Parathyroid adenoma (tissue), 2 donors: ENCODE results near the gene NFASC.

ENCODE experiments used
- H2AFZ ChIP-seq: fragments of 300-600 bp; sonication (generic); one replicate; pipeline ENCODE4 v1.7.0; 2017; ENCODE audit warnings: antibody characterized with exemption, mild to moderate bottlenecking
- H3K27ac ChIP-seq: fragments of 300-600 bp; sonication (generic); one replicate; pipeline ENCODE4 v1.7.0; 2017
- H3K27me3 ChIP-seq: fragments of 300-600 bp; sonication (generic); one replicate; pipeline ENCODE4 v1.7.0; 2017; ENCODE audit warnings: low read length; ENCODE audit not compliant: control insufficient read depth, insufficient read depth
- H3K36me3 ChIP-seq: fragments of 300-600 bp; sonication (generic); one replicate; pipeline ENCODE4 v1.7.0; 2017; ENCODE audit warnings: low read length; ENCODE audit not compliant: control insufficient read depth, insufficient read depth
- H3K4me1 ChIP-seq: fragments of 300-600 bp; sonication (generic); one replicate; pipeline ENCODE4 v1.7.0; 2017; ENCODE audit warnings: control low read depth
- H3K4me2 ChIP-seq: fragments of 300-600 bp; sonication (generic); one replicate; pipeline ENCODE4 v1.7.0; 2017; ENCODE audit warnings: low read length
- H3K4me3 ChIP-seq: fragments of 300-600 bp; sonication (generic); one replicate; pipeline ENCODE4 v1.7.0; 2017; ENCODE audit warnings: low read depth, low read length
- H3K79me2 ChIP-seq: fragments of 300-600 bp; sonication (generic); one replicate; pipeline ENCODE4 v1.7.0; 2017; ENCODE audit warnings: control low read depth
- H3K9ac ChIP-seq: fragments of 300-600 bp; sonication (generic); one replicate; pipeline ENCODE4 v1.7.0; 2017; ENCODE audit warnings: mild to moderate bottlenecking
- H3K9me3 ChIP-seq: fragments of 300-600 bp; sonication (generic); one replicate; pipeline ENCODE4 v1.7.0; 2017; ENCODE audit warnings: low read length; ENCODE audit not compliant: control insufficient read depth
- CTCF ChIP-seq: fragments of 300-600 bp; sonication (generic); IDR thresholded peaks from one replicate; pipeline ENCODE4 v1.7.0; 2017; ENCODE audit warnings: antibody characterized with exemption, mild to moderate bottlenecking
- donor health status: primary hyperparathyroidism.

NFASC gene

GRCh38 chr1:204868340-204868700 is 2.3 kb upstream of the NFASC start:
- TF ChIP-seq CTCF, result no peak
- H2AFZ ChIP-seq, result no peak overlapping the region
- no peaks in the 10 kb centered on the region for H3K79me2 ChIP-seq
- no peaks in the 10 kb centered on the region for H3K4me1 ChIP-seq
- H3K36me3 ChIP-seq, result no peaks in the 10 kb centered on the region
- H3K27me3 ChIP-seq, result no peaks in the 10 kb centered on the region
- no peaks in the 10 kb centered on the region for H3K9me3 ChIP-seq
- no peak overlapping the region for H3K4me3 ChIP-seq
- no peak overlapping the region for H3K9ac ChIP-seq
- H3K27ac ChIP-seq, result no peak overlapping the region
- no peak overlapping the region for H3K4me2 ChIP-seq

- no peaks in the 10 kb centered on the region for H3K27me3 ChIP-seq
These were observed 1.6 kb upstream of the NFASC start for GRCh38 chr1:204869097-204869496.

GRCh38 chr1:204871405-204872037 is 859 bp downstream of the NFASC start:
- no peak for TF ChIP-seq CTCF
- no peaks in the 10 kb centered on the region for H3K27me3 ChIP-seq
- H2AFZ ChIP-seq, result no peak overlapping the region
- no peaks in the 10 kb centered on the region for H3K79me2 ChIP-seq
- no peak overlapping the region for H3K27ac ChIP-seq
- H3K4me2 ChIP-seq, result no peak overlapping the region
- H3K4me3 ChIP-seq, result no peak overlapping the region
- H3K4me1 ChIP-seq, result no peaks in the 10 kb centered on the region
- no peak overlapping the region for H3K9ac ChIP-seq
- no peaks in the 10 kb centered on the region for H3K36me3 ChIP-seq
- no peaks in the 10 kb centered on the region for H3K9me3 ChIP-seq

More at GRCh38 chr1:204869097-204869496, 1.6 kb upstream of the NFASC start:
- H3K4me3 ChIP-seq, result no peak overlapping the region
- no peak overlapping the region for H3K27ac ChIP-seq
- no peak overlapping the region for H3K4me2 ChIP-seq
- H3K36me3 ChIP-seq, result no peaks in the 10 kb centered on the region
- H3K9me3 ChIP-seq, result no peaks in the 10 kb centered on the region
- H3K4me1 ChIP-seq, result no peaks in the 10 kb centered on the region
- H3K79me2 ChIP-seq, result no peaks in the 10 kb centered on the region
- no peak overlapping the region for H3K9ac ChIP-seq
- no peak overlapping the region for H2AFZ ChIP-seq
- TF ChIP-seq CTCF, result no peak

GRCh38 chr1:204872262-204872881 is 1.7 kb downstream of the NFASC start:
- Histone ChIP-seq H3K9me3 (no peaks in the 10 kb centered on the region), H2AFZ (no peak overlapping the region), H3K27ac (no peak overlapping the region), H3K27me3 (no peaks in the 10 kb centered on the region), H3K4me3 (no peak overlapping the region), H3K9ac (no peak overlapping the region), H3K4me2 (no peak overlapping the region), H3K79me2 (no peaks in the 10 kb centered on the region), H3K36me3 (no peaks in the 10 kb centered on the region), H3K4me1 (no peaks in the 10 kb centered on the region)
- TF ChIP-seq CTCF, result no peak

- Histone ChIP-seq H3K4me2 (no peak overlapping the region), H3K79me2 (no peaks in the 10 kb centered on the region), H3K9ac (no peak overlapping the region), H3K27me3 (no peaks in the 10 kb centered on the region), H3K36me3 (no peaks in the 10 kb centered on the region), H3K4me1 (no peaks in the 10 kb centered on the region), H3K9me3 (no peaks in the 10 kb centered on the region), H3K4me3 (no peak overlapping the region), H3K27ac (no peak overlapping the region), H2AFZ (no peak overlapping the region)
- TF ChIP-seq CTCF, result no peak
These were observed 2.5 kb downstream of the NFASC start for GRCh38 chr1:204873176-204873575.
